Measurements from ENCODE around the gene EID1.

EID1 gene

GRCh38 chr15:48877630-48878595 lies at the start of gene EID1:
EID1 (plus strand) TSS chr15:48878134; CDS start chr15:48878177, 43 bp downstream.
- Histone ChIP-seq H3K36me3 (ENCODE audit: insufficient read depth, low read length) (no peaks in the 10 kb centered on the region), H3K4me2 (ENCODE audit: low read depth, low read length, poor library complexity, severe bottlenecking) (peak within 1 kb of the TSS; percentile 96), H3K4me1 (ENCODE audit: insufficient read depth, low read length, poor library complexity, severe bottlenecking) (peaks cover 32% of the 10 kb centered on the region), H3K79me2 (ENCODE audit: insufficient read depth, low read length) (peaks cover 31% of the 10 kb centered on the region), H4K20me1 (ENCODE audit: insufficient read depth, low read length, poor library complexity, severe bottlenecking) (peaks cover 32% of the 10 kb centered on the region), H3K9me3 (ENCODE audit: insufficient read depth, low read depth, low read length) (no peaks in the 10 kb centered on the region), H3K27me3 (ENCODE audit: insufficient read depth, low read length, poor library complexity, severe bottlenecking) (no peaks in the 10 kb centered on the region), H3K4me3 (ENCODE audit: low read length, poor library complexity, severe bottlenecking) (peak within 1 kb of the TSS; percentile 97), H3F3A (ENCODE audit: low read depth) (no peaks in the 10 kb centered on the region), H2AFZ (ENCODE audit: low read length) (peak within 1 kb of the TSS; percentile 95), H3K9ac (ENCODE audit: low read depth, low read length, poor library complexity, severe bottlenecking) (peak within 1 kb of the TSS; percentile 95), H3K9me2 (replicated peaks; ENCODE audit: low read depth, low read length) (no peaks in the 10 kb centered on the region)
- TF ChIP-seq CTCF (conservative IDR thresholded peaks at IDR 0.05; ENCODE audit: low read length): no peak
- TF ChIP-seq EZH2phosphoT487 (IDR thresholded peaks at IDR 0.05; ENCODE audit: borderline replicate concordance): no peak

- no peaks in the 10 kb centered on the region for H3K36me3 ChIP-seq (ENCODE audit: insufficient read depth, low read length)
- no peak overlapping the region for H3K4me2 ChIP-seq (ENCODE audit: low read depth, low read length, poor library complexity, severe bottlenecking)
- H3K9me2 ChIP-seq (replicated peaks; ENCODE audit: low read depth, low read length): no peaks in the 10 kb centered on the region
- H3K27me3 ChIP-seq (ENCODE audit: insufficient read depth, low read length, poor library complexity, severe bottlenecking): no peaks in the 10 kb centered on the region
- no peak for TF ChIP-seq EZH2phosphoT487 (IDR thresholded peaks at IDR 0.05; ENCODE audit: borderline replicate concordance)
- no peaks in the 10 kb centered on the region for H3F3A ChIP-seq (ENCODE audit: low read depth)
- no peaks in the 10 kb centered on the region for H3K79me2 ChIP-seq (ENCODE audit: insufficient read depth, low read length)
- H4K20me1 ChIP-seq (ENCODE audit: insufficient read depth, low read length, poor library complexity, severe bottlenecking): no peaks in the 10 kb centered on the region
- no peak overlapping the region for H3K9ac ChIP-seq (ENCODE audit: low read depth, low read length, poor library complexity, severe bottlenecking)
- H3K4me1 ChIP-seq (ENCODE audit: insufficient read depth, low read length, poor library complexity, severe bottlenecking): peaks cover 6% of the 10 kb centered on the region
- H2AFZ ChIP-seq (ENCODE audit: low read length): no peak overlapping the region
- H3K9me3 ChIP-seq (ENCODE audit: insufficient read depth, low read depth, low read length): no peaks in the 10 kb centered on the region; the same call in 1 of the 2 replicates
- no peak overlapping the region for H3K4me3 ChIP-seq (ENCODE audit: low read length, poor library complexity, severe bottlenecking)
Measured at GRCh38 chr15:48828471-48828870, 49.5 kb upstream of the EID1 start.

- Histone ChIP-seq H3K9ac (ENCODE audit: low read depth, low read length, poor library complexity, severe bottlenecking) (no peak overlapping the region), H3K9me3 (ENCODE audit: insufficient read depth, low read depth, low read length) (no peaks in the 10 kb centered on the region; the same call in 1 of the 2 replicates), H3K4me3 (ENCODE audit: low read length, poor library complexity, severe bottlenecking) (no peak overlapping the region), H3K9me2 (replicated peaks; ENCODE audit: low read depth, low read length) (no peaks in the 10 kb centered on the region), H3K4me1 (ENCODE audit: insufficient read depth, low read length, poor library complexity, severe bottlenecking) (peaks cover 1% of the 10 kb centered on the region), H3K27me3 (ENCODE audit: insufficient read depth, low read length, poor library complexity, severe bottlenecking) (no peaks in the 10 kb centered on the region), H3F3A (ENCODE audit: low read depth) (no peaks in the 10 kb centered on the region), H4K20me1 (ENCODE audit: insufficient read depth, low read length, poor library complexity, severe bottlenecking) (no peaks in the 10 kb centered on the region), H3K36me3 (ENCODE audit: insufficient read depth, low read length) (no peaks in the 10 kb centered on the region), H3K79me2 (ENCODE audit: insufficient read depth, low read length) (no peaks in the 10 kb centered on the region), H2AFZ (ENCODE audit: low read length) (no peak overlapping the region), H3K4me2 (ENCODE audit: low read depth, low read length, poor library complexity, severe bottlenecking) (no peak overlapping the region)
- TF ChIP-seq CTCF (conservative IDR thresholded peaks at IDR 0.05; ENCODE audit: low read length): no peak
- TF ChIP-seq EZH2phosphoT487 (IDR thresholded peaks at IDR 0.05; ENCODE audit: borderline replicate concordance): no peak
Measured at GRCh38 chr15:48828906-48829305, 49.0 kb upstream of the EID1 start.

All from Loucy (cell line).